ENCODE measurements around the gene HOPX.

The HOPX gene

DNA sequence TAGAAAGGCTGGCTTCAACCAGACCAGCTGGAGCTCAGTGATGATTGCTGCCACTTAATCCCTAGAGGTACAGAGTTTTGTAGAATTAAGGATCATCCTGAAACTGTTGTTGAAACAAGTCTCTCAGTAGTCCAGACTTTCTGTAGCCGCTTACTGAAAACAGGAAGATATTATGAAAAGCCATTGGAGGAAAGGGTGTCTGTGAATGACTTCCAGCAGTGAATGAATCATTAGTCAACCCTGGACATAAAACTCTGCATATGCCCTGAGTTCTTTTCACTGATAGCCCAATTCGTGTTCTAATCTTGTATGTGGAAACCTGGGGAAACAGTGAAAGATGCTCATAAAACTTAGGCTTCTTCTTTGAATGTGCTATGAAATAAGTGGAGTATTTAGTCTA, 14.8 kb downstream of the HOPX start:
- no peaks in the 10 kb centered on the region for H3K4me1 ChIP-seq
- TF ChIP-seq, protein P1, sequence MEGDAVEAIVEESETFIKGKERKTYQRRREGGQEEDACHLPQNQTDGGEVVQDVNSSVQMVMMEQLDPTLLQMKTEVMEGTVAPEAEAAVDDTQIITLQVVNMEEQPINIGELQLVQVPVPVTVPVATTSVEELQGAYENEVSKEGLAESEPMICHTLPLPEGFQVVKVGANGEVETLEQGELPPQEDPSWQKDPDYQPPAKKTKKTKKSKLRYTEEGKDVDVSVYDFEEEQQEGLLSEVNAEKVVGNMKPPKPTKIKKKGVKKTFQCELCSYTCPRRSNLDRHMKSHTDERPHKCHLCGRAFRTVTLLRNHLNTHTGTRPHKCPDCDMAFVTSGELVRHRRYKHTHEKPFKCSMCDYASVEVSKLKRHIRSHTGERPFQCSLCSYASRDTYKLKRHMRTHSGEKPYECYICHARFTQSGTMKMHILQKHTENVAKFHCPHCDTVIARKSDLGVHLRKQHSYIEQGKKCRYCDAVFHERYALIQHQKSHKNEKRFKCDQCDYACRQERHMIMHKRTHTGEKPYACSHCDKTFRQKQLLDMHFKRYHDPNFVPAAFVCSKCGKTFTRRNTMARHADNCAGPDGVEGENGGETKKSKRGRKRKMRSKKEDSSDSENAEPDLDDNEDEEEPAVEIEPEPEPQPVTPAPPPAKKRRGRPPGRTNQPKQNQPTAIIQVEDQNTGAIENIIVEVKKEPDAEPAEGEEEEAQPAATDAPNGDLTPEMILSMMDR (IDR thresholded peaks at IDR 0.05): no peak
- H3K4me3 ChIP-seq (ENCODE audit: low read depth, low read length): no peak overlapping the region
- H3K9me3 ChIP-seq (ENCODE audit: control insufficient read depth, low read length): no peaks in the 10 kb centered on the region
- H3K79me2 ChIP-seq: no peaks in the 10 kb centered on the region
- no peak overlapping the region for H3K9ac ChIP-seq
- no peak overlapping the region for H2AFZ ChIP-seq
- H3K27ac ChIP-seq: no peak overlapping the region
- H3K36me3 ChIP-seq (ENCODE audit: control insufficient read depth, insufficient read depth, low read length): no peaks in the 10 kb centered on the region
- no peak overlapping the region for H3K4me2 ChIP-seq (ENCODE audit: low read length)
- H3K27me3 ChIP-seq (ENCODE audit: control insufficient read depth, insufficient read depth, low read length): no peaks in the 10 kb centered on the region

DNA sequence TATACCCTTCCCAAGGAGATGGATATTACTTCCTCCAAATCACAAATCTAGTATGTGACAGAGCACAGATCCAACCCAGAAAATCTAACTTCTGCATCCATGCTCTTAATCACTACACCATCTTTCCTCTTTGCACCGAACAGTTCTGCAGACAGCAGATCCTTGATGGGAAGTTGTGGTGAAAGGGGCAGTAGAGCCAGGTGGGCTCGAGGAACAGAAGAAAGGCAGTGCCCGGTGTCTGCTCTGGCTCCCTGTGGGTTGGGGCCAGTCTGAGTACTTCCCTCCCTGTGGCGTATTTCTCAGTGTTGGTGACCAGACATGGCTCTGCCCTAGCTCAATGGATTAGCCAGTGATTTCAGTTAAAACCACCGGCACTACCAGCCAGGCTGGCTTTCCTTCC, 15.3 kb downstream of the HOPX start:
- Histone ChIP-seq H3K79me2 (no peaks in the 10 kb centered on the region), H3K27me3 (ENCODE audit: control insufficient read depth, insufficient read depth, low read length) (no peaks in the 10 kb centered on the region), H3K4me2 (ENCODE audit: low read length) (no peak overlapping the region), H3K9ac (no peak overlapping the region), H3K27ac (no peak overlapping the region), H3K9me3 (ENCODE audit: control insufficient read depth, low read length) (no peaks in the 10 kb centered on the region), H2AFZ (no peak overlapping the region), H3K4me1 (no peaks in the 10 kb centered on the region), H3K4me3 (ENCODE audit: low read depth, low read length) (no peak overlapping the region), H3K36me3 (ENCODE audit: control insufficient read depth, insufficient read depth, low read length) (no peaks in the 10 kb centered on the region)
- TF ChIP-seq, protein P1 (IDR thresholded peaks at IDR 0.05): no peak

DNA sequence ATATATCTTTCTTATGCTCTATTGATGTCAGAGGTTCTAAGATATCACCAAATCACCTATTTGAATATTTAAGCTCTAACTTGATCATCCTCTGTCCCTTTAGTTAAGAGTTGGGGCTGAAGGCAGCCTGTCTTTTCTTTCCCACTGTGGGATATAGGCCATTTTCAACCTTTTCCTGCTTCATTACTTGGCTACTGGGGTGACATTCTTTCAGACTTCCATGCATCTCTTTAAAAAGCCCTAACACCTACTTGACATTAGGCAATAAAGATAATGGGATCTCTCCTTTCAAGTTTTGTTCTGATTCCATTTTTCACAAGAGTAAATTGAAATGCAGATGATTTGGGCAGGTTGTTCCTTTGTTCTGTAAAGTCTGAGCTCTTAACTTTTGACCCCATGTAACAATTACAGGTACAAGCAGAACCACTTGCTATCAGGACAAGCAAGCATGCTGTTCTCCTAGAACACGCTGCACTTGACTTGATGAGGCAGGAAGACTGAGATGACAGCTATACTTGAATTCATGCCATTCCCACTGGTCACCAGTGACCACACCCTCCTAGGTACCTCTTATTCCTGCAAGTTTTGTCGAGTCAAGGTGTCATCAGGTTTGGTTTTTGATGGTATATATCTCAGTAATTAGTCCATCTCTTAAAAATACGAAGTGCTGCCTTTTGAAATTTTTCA, 18.2 kb downstream of the HOPX start:
- Histone ChIP-seq H3K79me2 (no peaks in the 10 kb centered on the region), H3K9ac (no peak overlapping the region), H3K27ac (no peak overlapping the region), H3K9me3 (ENCODE audit: control insufficient read depth, low read length) (no peaks in the 10 kb centered on the region), H2AFZ (no peak overlapping the region), H3K4me2 (ENCODE audit: low read length) (no peak overlapping the region), H3K36me3 (ENCODE audit: control insufficient read depth, insufficient read depth, low read length) (no peaks in the 10 kb centered on the region), H3K27me3 (ENCODE audit: control insufficient read depth, insufficient read depth, low read length) (no peaks in the 10 kb centered on the region), H3K4me3 (ENCODE audit: low read depth, low read length) (no peak overlapping the region), H3K4me1 (no peaks in the 10 kb centered on the region)
- TF ChIP-seq, protein P1 (IDR thresholded peaks at IDR 0.05): no peak

DNA sequence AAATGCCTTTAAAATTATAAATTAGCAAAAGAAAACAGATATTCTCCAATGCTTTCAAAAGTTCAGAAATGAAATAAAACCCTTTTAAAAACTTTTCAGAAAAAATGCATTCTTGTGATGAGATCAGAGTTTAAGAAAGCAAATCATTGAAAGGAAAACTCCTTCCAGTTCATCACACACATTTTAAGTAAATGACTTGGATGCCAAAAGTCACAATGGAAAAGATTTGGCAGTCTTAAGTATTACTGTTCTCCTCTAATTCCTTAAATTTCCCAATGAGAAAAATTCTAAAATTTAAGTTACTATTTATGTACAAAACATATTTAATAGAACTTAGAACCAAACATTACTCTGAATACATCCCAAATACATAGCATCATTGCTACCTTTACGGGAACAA, 21.1 kb downstream of the HOPX start:
- TF ChIP-seq, protein P1 (IDR thresholded peaks at IDR 0.05): no peak
- Histone ChIP-seq H3K9ac (no peak overlapping the region), H2AFZ (no peak overlapping the region), H3K27ac (no peak overlapping the region), H3K36me3 (ENCODE audit: control insufficient read depth, insufficient read depth, low read length) (no peaks in the 10 kb centered on the region), H3K79me2 (no peaks in the 10 kb centered on the region), H3K4me2 (ENCODE audit: low read length) (no peak overlapping the region), H3K4me1 (no peaks in the 10 kb centered on the region), H3K4me3 (ENCODE audit: low read depth, low read length) (no peak overlapping the region), H3K9me3 (ENCODE audit: control insufficient read depth, low read length) (no peaks in the 10 kb centered on the region), H3K27me3 (ENCODE audit: control insufficient read depth, insufficient read depth, low read length) (no peaks in the 10 kb centered on the region)

DNA sequence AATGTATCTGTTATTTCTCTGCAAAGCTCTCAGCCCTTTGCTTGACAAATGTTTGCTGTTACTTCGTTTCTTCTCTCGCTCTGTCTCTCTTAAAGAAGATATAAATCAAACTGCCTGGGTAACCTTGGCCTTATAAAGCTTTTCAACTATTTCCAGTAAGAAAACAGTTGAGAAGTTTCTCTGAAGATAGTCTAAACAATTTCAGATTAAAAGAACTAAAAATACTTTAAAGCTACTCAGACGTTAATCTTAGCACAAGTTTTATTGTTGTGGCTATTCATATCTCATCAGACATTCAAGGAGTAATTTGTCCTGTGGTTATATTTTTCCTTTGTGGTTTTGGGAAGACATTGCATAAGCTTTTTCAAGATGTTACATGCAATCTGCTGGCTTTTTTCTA, 22.6 kb downstream of the HOPX start:
- no peaks in the 10 kb centered on the region for H3K4me1 ChIP-seq
- no peak overlapping the region for H3K4me2 ChIP-seq (ENCODE audit: low read length)
- H3K79me2 ChIP-seq: no peaks in the 10 kb centered on the region
- no peaks in the 10 kb centered on the region for H3K9me3 ChIP-seq (ENCODE audit: control insufficient read depth, low read length)
- H3K9ac ChIP-seq: no peak overlapping the region
- no peak overlapping the region for H2AFZ ChIP-seq
- TF ChIP-seq, protein P1 (IDR thresholded peaks at IDR 0.05): no peak
- H3K27me3 ChIP-seq (ENCODE audit: control insufficient read depth, insufficient read depth, low read length): no peaks in the 10 kb centered on the region
- H3K4me3 ChIP-seq (ENCODE audit: low read depth, low read length): no peak overlapping the region
- no peaks in the 10 kb centered on the region for H3K36me3 ChIP-seq (ENCODE audit: control insufficient read depth, insufficient read depth, low read length)
- no peak overlapping the region for H3K27ac ChIP-seq
